ENCODE results near the gene CPLX1. TPM values are rescaled to one million over a fixed set of nuclear protein-coding genes. Genes with fewer than 3 reads are reported as not detected.
"Not testable (repeated sequence)": the region's sequence is repeated elsewhere in the genome, so short reads cannot be mapped to it uniquely, and the experiment has no call there.

Gene CPLX1
- total RNA-seq, 2 experiments from 2014 or later, result 0.16 TPM; not detected in 1

GRCh38 chr4:788006-788635, 37.8 kb downstream of the CPLX1 start:
- no peak overlapping the region for H3K27ac Mint-ChIP-seq
- no peak overlapping the region for H3K4me3 Mint-ChIP-seq
- H3K27me3 Mint-ChIP-seq, result peaks cover 50% of the 10 kb centered on the region
- H3K4me1 Mint-ChIP-seq, result peaks cover 17% of the 10 kb centered on the region
- H3K36me3 Mint-ChIP-seq, result no peaks in the 10 kb centered on the region
- no peak for DNase-seq
- no peaks in the 10 kb centered on the region for H3K9me3 Mint-ChIP-seq

- Mint-ChIP-seq H3K9me3 (no peaks in the 10 kb centered on the region), H3K27ac (no peak overlapping the region), H3K36me3 (no peaks in the 10 kb centered on the region), H3K27me3 (peaks cover 47% of the 10 kb centered on the region), H3K4me1 (peaks cover 12% of the 10 kb centered on the region), H3K4me3 (no peak overlapping the region)
- DNase-seq, result no peak
These were observed 38.4 kb downstream of the CPLX1 start for GRCh38 chr4:787561-787981.

DNA sequence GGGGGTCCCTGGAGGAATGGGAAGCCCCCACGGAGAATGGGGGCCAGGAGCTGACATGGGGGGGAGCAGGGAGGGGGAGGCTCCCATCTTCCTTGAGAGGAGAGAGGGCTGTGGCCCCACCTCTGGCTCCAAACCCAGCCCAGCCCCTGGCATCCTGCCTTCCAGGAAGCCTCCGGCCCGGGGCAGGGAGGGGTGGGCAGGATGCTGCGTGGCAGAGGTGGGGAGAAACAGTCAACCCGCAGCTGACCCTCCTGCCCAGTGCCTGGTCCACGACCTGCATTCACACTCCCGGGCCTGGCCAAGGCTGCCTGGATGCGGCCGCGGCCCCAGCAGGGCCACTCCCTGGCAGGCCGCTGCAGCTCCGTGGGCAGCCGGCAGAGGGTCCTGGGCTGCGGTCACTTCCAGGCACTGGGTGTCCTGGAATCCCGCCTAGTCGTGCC, 39.0 kb downstream of the CPLX1 start:
- no peaks in the 10 kb centered on the region for H3K9me3 Mint-ChIP-seq
- H3K4me3 Mint-ChIP-seq, result no peak overlapping the region
- no peak overlapping the region for H3K27ac Mint-ChIP-seq
- no peak for DNase-seq
- H3K36me3 Mint-ChIP-seq, result no peaks in the 10 kb centered on the region
- peaks cover 43% of the 10 kb centered on the region for H3K27me3 Mint-ChIP-seq
- H3K4me1 Mint-ChIP-seq, result peaks cover 17% of the 10 kb centered on the region

GRCh38 chr4:786074-786741, 39.7 kb downstream of the CPLX1 start:
- H3K4me3 Mint-ChIP-seq, result no peak overlapping the region
- no peak overlapping the region for H3K27ac Mint-ChIP-seq
- H3K36me3 Mint-ChIP-seq, result no peaks in the 10 kb centered on the region
- no peaks in the 10 kb centered on the region for H3K9me3 Mint-ChIP-seq
- peaks cover 43% of the 10 kb centered on the region for H3K27me3 Mint-ChIP-seq
- DNase-seq, result no peak
- H3K4me1 Mint-ChIP-seq, result peaks cover 17% of the 10 kb centered on the region

GRCh38 chr4:785332-786073, 40.4 kb downstream of the CPLX1 start:
- Mint-ChIP-seq H3K4me3 (peak overlapping the region; percentile 18), H3K4me1 (peaks cover 17% of the 10 kb centered on the region), H3K36me3 (peaks cover 4% of the 10 kb centered on the region), H3K9me3 (no peaks in the 10 kb centered on the region), H3K27me3 (peaks cover 39% of the 10 kb centered on the region), H3K27ac (no peak overlapping the region)
- DNase-seq, result no peak

DNA sequence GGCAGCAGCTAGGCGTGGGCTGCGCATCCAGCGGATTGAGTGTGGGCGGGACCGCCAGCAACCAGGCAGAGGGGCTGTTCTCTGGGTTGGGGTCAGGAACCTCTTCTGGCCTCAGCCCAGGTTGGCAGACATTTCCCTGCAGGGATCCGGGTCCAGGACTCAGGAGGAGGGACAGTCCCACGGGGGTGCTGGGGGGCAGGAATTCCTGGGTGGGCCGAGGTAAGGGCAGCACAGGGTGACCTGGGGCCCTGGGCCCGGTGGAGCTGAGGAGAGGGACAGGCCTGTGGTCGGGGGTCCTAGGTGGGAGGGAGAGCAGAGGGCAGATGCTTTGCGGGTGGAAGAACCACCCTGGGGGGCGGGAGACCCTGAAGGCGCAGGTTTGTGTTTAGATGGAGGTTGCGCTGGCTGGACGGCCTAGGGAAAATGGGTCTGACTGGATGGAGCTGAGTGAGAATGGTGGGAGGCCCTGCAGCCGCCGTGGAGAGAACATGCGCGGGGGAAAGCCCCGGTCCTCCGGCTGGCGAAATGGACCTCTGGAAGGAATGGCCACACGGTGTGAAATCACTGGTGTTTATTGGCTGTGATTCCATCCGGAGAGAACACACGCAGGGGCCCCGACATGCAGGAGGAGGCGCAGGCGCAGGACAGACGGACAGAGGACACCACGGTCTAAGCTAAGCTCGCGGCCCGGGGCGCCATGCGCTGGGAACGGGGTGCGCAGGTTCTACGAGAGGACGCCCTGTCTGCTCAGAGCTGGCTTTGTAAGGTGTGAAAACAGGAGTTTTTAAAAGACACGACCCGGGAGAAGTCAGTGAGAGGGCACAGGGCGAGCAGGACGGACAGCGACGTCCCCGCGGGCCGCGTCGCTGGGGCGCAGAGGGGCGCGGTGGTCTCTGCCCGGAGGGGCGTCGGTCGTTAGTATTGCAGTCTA, 41.3 kb downstream of the CPLX1 start:
- Mint-ChIP-seq H3K27me3 (peaks cover 37% of the 10 kb centered on the region), H3K9me3 (no peaks in the 10 kb centered on the region), H3K27ac (no peak overlapping the region), H3K4me3 (peak overlapping the region; percentile 18), H3K4me1 (peaks cover 26% of the 10 kb centered on the region), H3K36me3 (peaks cover 13% of the 10 kb centered on the region)
- DNase-seq, result no peak

- H3K4me3 Mint-ChIP-seq, result peak overlapping the region; percentile 84
- peaks cover 41% of the 10 kb centered on the region for H3K4me1 Mint-ChIP-seq
- H3K9me3 Mint-ChIP-seq, result no peaks in the 10 kb centered on the region
- peak; percentile 100 for DNase-seq
- peaks cover 37% of the 10 kb centered on the region for H3K36me3 Mint-ChIP-seq
- peaks cover 29% of the 10 kb centered on the region for H3K27me3 Mint-ChIP-seq
- peak overlapping the region; percentile 86 for H3K27ac Mint-ChIP-seq
These were observed 44.3 kb downstream of the CPLX1 start for GRCh38 chr4:781493-782216.

- H3K9me3 Mint-ChIP-seq, result no peaks in the 10 kb centered on the region
- H3K36me3 Mint-ChIP-seq, result peaks cover 41% of the 10 kb centered on the region
- H3K27me3 Mint-ChIP-seq, result peaks cover 29% of the 10 kb centered on the region
- H3K4me1 Mint-ChIP-seq, result peaks cover 45% of the 10 kb centered on the region
- DNase-seq, result no peak
- peak overlapping the region; percentile 84 for H3K4me3 Mint-ChIP-seq
- H3K27ac Mint-ChIP-seq, result peak overlapping the region; percentile 86
These were observed 45.0 kb downstream of the CPLX1 start for GRCh38 chr4:780716-781492.

DNA sequence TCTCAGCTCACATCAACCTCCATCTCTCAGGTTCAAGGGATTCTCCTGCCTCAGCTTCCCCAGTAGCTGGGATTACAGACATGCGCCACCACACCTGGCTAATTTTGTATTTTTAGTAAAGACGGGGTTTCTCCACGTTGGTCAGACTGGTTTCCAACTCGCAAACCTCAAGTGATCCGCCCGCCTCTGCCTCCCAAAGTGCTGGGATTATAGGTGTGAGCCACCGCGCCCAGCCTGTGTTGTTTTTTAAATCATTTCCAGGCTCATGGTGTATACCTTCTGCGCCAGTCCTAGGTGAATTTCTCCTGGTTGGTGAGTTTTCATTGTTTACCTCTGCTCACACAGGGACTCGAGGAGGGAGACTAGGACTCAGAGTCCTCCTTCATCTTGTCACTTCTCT, 45.7 kb downstream of the CPLX1 start:
- peak overlapping the region; percentile 86 for H3K27ac Mint-ChIP-seq
- H3K4me3 Mint-ChIP-seq, result peak overlapping the region; percentile 84
- H3K36me3 Mint-ChIP-seq, result peaks cover 48% of the 10 kb centered on the region
- DNase-seq, H3K9me3 Mint-ChIP-seq: not testable (repeated sequence)
- H3K27me3 Mint-ChIP-seq, result peaks cover 22% of the 10 kb centered on the region
- H3K4me1 Mint-ChIP-seq, result peaks cover 50% of the 10 kb centered on the region

- no peak for DNase-seq
- peak overlapping the region; percentile 84 for H3K4me3 Mint-ChIP-seq
- H3K36me3 Mint-ChIP-seq, result peaks cover 55% of the 10 kb centered on the region
- no peaks in the 10 kb centered on the region for H3K9me3 Mint-ChIP-seq
- peaks cover 15% of the 10 kb centered on the region for H3K27me3 Mint-ChIP-seq
- peaks cover 52% of the 10 kb centered on the region for H3K4me1 Mint-ChIP-seq
- peak overlapping the region; percentile 62 for H3K27ac Mint-ChIP-seq
These were observed 46.4 kb downstream of the CPLX1 start for GRCh38 chr4:779555-779954.

- H3K4me3 Mint-ChIP-seq, result no peak overlapping the region
- no peaks in the 10 kb centered on the region for H3K27me3 Mint-ChIP-seq
- peaks cover 57% of the 10 kb centered on the region for H3K4me1 Mint-ChIP-seq
- no peak for DNase-seq
- H3K27ac Mint-ChIP-seq, result peak overlapping the region; percentile 6
- H3K36me3 Mint-ChIP-seq, result peaks cover 62% of the 10 kb centered on the region
- no peaks in the 10 kb centered on the region for H3K9me3 Mint-ChIP-seq
These were observed 48.2 kb downstream of the CPLX1 start for GRCh38 chr4:777520-778262.

- H3K27me3 Mint-ChIP-seq, result no peaks in the 10 kb centered on the region
- H3K27ac Mint-ChIP-seq, result peak overlapping the region; percentile 6
- DNase-seq, result no peak
- peaks cover 62% of the 10 kb centered on the region for H3K36me3 Mint-ChIP-seq
- no peak overlapping the region for H3K4me3 Mint-ChIP-seq
- H3K4me1 Mint-ChIP-seq, result peaks cover 50% of the 10 kb centered on the region
- no peaks in the 10 kb centered on the region for H3K9me3 Mint-ChIP-seq
These were observed 49.0 kb downstream of the CPLX1 start for GRCh38 chr4:776743-777441.

Measured in activated naive CD8-positive, alpha-beta T cell treated with anti-CD3 and anti-CD28 coated beads for 36 hours (primary cell).